Spleen (tissue), 11 donors: ENCODE measurements around the gene SIGLECL1. TPM values are rescaled to one million over a fixed set of nuclear protein-coding genes. Genes with fewer than 3 reads are reported as not detected.

Experiments used
- microRNA-seq, 3 donors: library from miRNA; unstranded; fragments of <30 nt; microRNA quantifications; one replicate each; pipeline versions ENCODE4 to v1.1.0, GENCODE V29; 2019 to 2020
- polyA plus RNA-seq, 3 donors: library from polyadenylated mRNA; stranded (reverse); fragments of 200-250 nt; gene quantifications; one replicate each; pipeline ENCODE4 v1.2.1, GENCODE V29; 2013
- small RNA-seq, 4 donors: library from RNA; depleted of rRNA; stranded (forward); fragments of <200 nt; gene quantifications; one replicate each; pipeline ENCODE3, GENCODE V24; 2016
- total RNA-seq, 7 donors: library from RNA; depleted of rRNA in 3 of 7; stranded (reverse); fragments of >200 nt in 3 of 7; fragmentation: NEBNext Ultra II Directional in 4 of 7; extraction: Animal tissue kit (Norgen Biotek cat#: 25700) in 4 of 7; gene quantifications; one replicate each; pipeline versions ENCODE4 v1.1.0 to v1.2.1, GENCODE V29; 2016 to 2021
- donor health status: healthy with polysubstance abuse.
- donor health status: DM: no; HTN: no; CAD: no; lungs with moderate emphysema.
- donor health status: DM: no; HTN: no; CAD: no.
- donor health status: Bipolar disorder and iron deficiency.
- donor health status: healthy.
- donor health status: DM: no; HTN: no; CAD: no.
- donor health status: DM: yes; HTN: yes; CAD: no.

SIGLECL1 gene
- total and polyA plus RNA-seq, 10 donors: 0.26 to 0.88 TPM; not detected in 8

Small RNAs within 50 kb of the gene (microRNA-seq; reads per million reads assigned to microRNA genes)
- 0 reads per million in 3 donors for gene MIR8074

Small RNAs within 50 kb of the gene (small RNA-seq; reads per million reads assigned to genes)
- gene MIR8074: 0 reads per million in 4 donors

Other genes starting within 250 kb of the SIGLECL1 start
- not detected for gene KLK8, start 249.5 kb upstream of the SIGLECL1 start, total RNA-seq
- under 1 TPM in 1 of 3 donors, not detected in 2; 0.56 TPM for gene KLK8, start 249.5 kb upstream of the SIGLECL1 start, polyA plus RNA-seq
- gene KLK10, start 231.4 kb upstream of the SIGLECL1 start, total RNA-seq: not detected
- under 1 TPM; 0.06 to 0.13 (median 0.09) TPM for gene KLK10, start 231.4 kb upstream of the SIGLECL1 start, polyA plus RNA-seq
- gene KLK11, start 224.5 kb upstream of the SIGLECL1 start, total RNA-seq: not detected
- gene KLK11, start 224.5 kb upstream of the SIGLECL1 start, polyA plus RNA-seq: under 1 TPM in 2 of 3 donors, not detected in 1; 0.09 to 0.29 TPM
- not detected for gene KLK12, start 216.1 kb upstream of the SIGLECL1 start, total RNA-seq
- under 1 TPM in 1 of 3 donors, not detected in 2; 0.16 TPM for gene KLK12, start 216.1 kb upstream of the SIGLECL1 start, polyA plus RNA-seq
- gene KLK13, start 186.0 kb upstream of the SIGLECL1 start, total RNA-seq: not detected
- under 1 TPM in 1 of 3 donors, not detected in 2; 0.13 TPM for gene KLK13, start 186.0 kb upstream of the SIGLECL1 start, polyA plus RNA-seq
- under 1 TPM in 2 of 7 donors, not detected in 5; 0.44 to 0.63 TPM for gene KLK14, start 168.2 kb upstream of the SIGLECL1 start, total RNA-seq
- under 1 TPM; 0.12 to 0.33 (median 0.22) TPM for gene KLK14, start 168.2 kb upstream of the SIGLECL1 start, polyA plus RNA-seq
- gene CTU1, start 142.7 kb upstream of the SIGLECL1 start, total RNA-seq: 1 to 10 TPM; 4.5 to 8.2 (median 6.5) TPM
- 1 to 10 TPM; 1.1 to 4.0 (median 2.6) TPM for gene CTU1, start 142.7 kb upstream of the SIGLECL1 start, polyA plus RNA-seq
- 10 to 100 TPM; 26.9 to 81.3 (median 42.1) TPM for gene SIGLEC9, start 126.2 kb upstream of the SIGLECL1 start, total RNA-seq
- gene SIGLEC9, start 126.2 kb upstream of the SIGLECL1 start, polyA plus RNA-seq: 10 to 100 TPM in 1 of 3 donors, 1 to 10 TPM in 2; 4.6 to 13.5 (median 5.7) TPM
- 10 to 100 TPM; 23.1 to 59.9 (median 31.3) TPM for gene SIGLEC7, start 108.8 kb upstream of the SIGLECL1 start, total RNA-seq
- 10 to 100 TPM in 2 of 3 donors, 1 to 10 TPM in 1; 6.8 to 16.5 (median 11.0) TPM for gene SIGLEC7, start 108.8 kb upstream of the SIGLECL1 start, polyA plus RNA-seq
- 10 to 100 TPM; 32.6 to 77.8 (median 65.4) TPM for gene CD33, start 26.0 kb upstream of the SIGLECL1 start, total RNA-seq
- 10 to 100 TPM in 2 of 3 donors, 1 to 10 TPM in 1; 9.6 to 19.2 (median 16.6) TPM for gene CD33, start 26.0 kb upstream of the SIGLECL1 start, polyA plus RNA-seq
- gene IGLON5, start 60.6 kb downstream of the SIGLECL1 start, total RNA-seq: not detected
- under 1 TPM in 1 of 3 donors, not detected in 2; 0.03 TPM for gene IGLON5, start 60.6 kb downstream of the SIGLECL1 start, polyA plus RNA-seq
- 1 to 10 TPM; 1.1 to 2.6 (median 1.6) TPM for gene VSIG10L, start 91.1 kb downstream of the SIGLECL1 start, total RNA-seq
- gene VSIG10L, start 91.1 kb downstream of the SIGLECL1 start, polyA plus RNA-seq: 1 to 10 TPM; 1.2 to 2.3 (median 1.7) TPM
- 10 to 100 TPM; 41.4 to 78.0 (median 54.1) TPM for gene ETFB, start 115.3 kb downstream of the SIGLECL1 start, total RNA-seq
- gene ETFB, start 115.3 kb downstream of the SIGLECL1 start, polyA plus RNA-seq: 100 to 1,000 TPM in 1 of 3 donors, 10 to 100 TPM in 2; 81.6 to 133 (median 93.5) TPM
- 1 to 10 TPM in 5 of 7 donors, not detected in 2; 2.1 to 4.9 (median 2.5) TPM for gene CLDND2, start 117.9 kb downstream of the SIGLECL1 start, total RNA-seq
- gene CLDND2, start 117.9 kb downstream of the SIGLECL1 start, polyA plus RNA-seq: 1 to 10 TPM in 1 of 3 donors, under 1 TPM in 2; 0.36 to 3.4 (median 0.77) TPM
- gene NKG7, start 121.6 kb downstream of the SIGLECL1 start, total RNA-seq: 100 to 1,000 TPM in 3 of 7 donors, 10 to 100 TPM in 4; 54.5 to 144 (median 94.1) TPM
- 10 to 100 TPM; 30.8 to 43.7 (median 37.8) TPM for gene NKG7, start 121.6 kb downstream of the SIGLECL1 start, polyA plus RNA-seq
- gene LIM2, start 136.9 kb downstream of the SIGLECL1 start, total RNA-seq: not detected
- gene LIM2, start 136.9 kb downstream of the SIGLECL1 start, polyA plus RNA-seq: not detected
- gene C19orf84, start 139.5 kb downstream of the SIGLECL1 start, total RNA-seq: 1 to 10 TPM in 1 of 7 donors, under 1 TPM in 2, not detected in 4; 0.20 to 2.4 (median 0.28) TPM
- under 1 TPM; 0.13 to 0.23 (median 0.19) TPM for gene C19orf84, start 139.5 kb downstream of the SIGLECL1 start, polyA plus RNA-seq
- gene SIGLEC10, start 166.6 kb downstream of the SIGLECL1 start, total RNA-seq: 100 to 1,000 TPM in 4 of 7 donors, 10 to 100 TPM in 3; 68.9 to 155 (median 102) TPM
- 10 to 100 TPM; 38.0 to 47.3 (median 41.2) TPM for gene SIGLEC10, start 166.6 kb downstream of the SIGLECL1 start, polyA plus RNA-seq
- 10 to 100 TPM in 4 of 7 donors, 1 to 10 TPM in 3; 2.2 to 39.3 (median 10.1) TPM for gene SIGLEC8, start 207.4 kb downstream of the SIGLECL1 start, total RNA-seq
- gene SIGLEC8, start 207.4 kb downstream of the SIGLECL1 start, polyA plus RNA-seq: 1 to 10 TPM; 1.1 to 5.1 (median 3.5) TPM
- not detected for gene CEACAM18, start 227.5 kb downstream of the SIGLECL1 start, total RNA-seq
- gene CEACAM18, start 227.5 kb downstream of the SIGLECL1 start, polyA plus RNA-seq: not detected